HepG2 (cell line): ENCODE data around the gene CLASRP. TPM values are rescaled to one million over a fixed set of nuclear protein-coding genes. Genes with fewer than 3 reads are reported as not detected.

Experiments
- HIC2 ChIP-seq: sonication (generic); formaldehyde crosslinking; IDR thresholded peaks from 2 replicates; pipeline ENCODE4 v1.9.0; 2022; ENCODE audit warnings: low read depth, missing genetic modification reagents
- HNF1A ChIP-seq, 2 experiments: sonication (generic) in 1 of 2; formaldehyde crosslinking in 1 of 2; IDR thresholded peaks; 2 replicates each; pipeline versions ENCODE4 v1.4.0 to v1.6.1; 2016 to 2020; ENCODE audit warnings: borderline replicate concordance in 1 of 2, low read depth in 1 of 2, mild to moderate bottlenecking in 1 of 2, missing genetic modification reagents in 1 of 2
- MAFK ChIP-seq, 2 experiments: IDR thresholded peaks in 1 of 2; conservative IDR thresholded peaks in 1 of 2; 2 replicates each; pipeline ENCODE4 v1.6.1; 2011; ENCODE audit warnings: improper control_type of control experiment in 2 of 2, low read length in 2 of 2
- NFATC3 ChIP-seq: sonication (generic); formaldehyde crosslinking; IDR thresholded peaks from 2 replicates; pipeline ENCODE4 v1.5.1; 2020; ENCODE audit warnings: mild to moderate bottlenecking, missing genetic modification reagents
- PCBP2 ChIP-seq: fragments of 200-400 bp; formaldehyde crosslinking; optimal IDR thresholded peaks from 2 replicates; pipeline ENCODE3; 2018; ENCODE audit warnings: low read length, low read depth; ENCODE audit not compliant: poor library complexity, severe bottlenecking
- PRMT3 ChIP-seq: sonication (generic); formaldehyde crosslinking; IDR thresholded peaks from 2 replicates; pipeline ENCODE4 v1.8.1; 2022; ENCODE audit warnings: low read depth, mild to moderate bottlenecking, moderate library complexity, missing genetic modification reagents, borderline replicate concordance
- SKIL ChIP-seq: sonication (generic); formaldehyde crosslinking; IDR thresholded peaks from 2 replicates; pipeline ENCODE4 v1.8.0; 2022; ENCODE audit warnings: missing genetic modification reagents, mild to moderate bottlenecking, moderate library complexity, borderline replicate concordance
- SMYD3 ChIP-seq: sonication (generic); formaldehyde crosslinking; IDR thresholded peaks from 2 replicates; pipeline ENCODE4 v1.8.1; 2023; ENCODE audit warnings: mild to moderate bottlenecking, missing genetic modification reagents
- ZC3H4 ChIP-seq: sonication (generic); formaldehyde crosslinking; IDR thresholded peaks from 2 replicates; pipeline ENCODE4 v1.4.0; 2020; ENCODE audit warnings: missing genetic modification reagents, borderline replicate concordance
- ZFP82 ChIP-seq: sonication (generic); formaldehyde crosslinking; IDR thresholded peaks from 2 replicates; pipeline ENCODE4 v1.5.1; 2020; ENCODE audit warnings: mild to moderate bottlenecking, missing genetic modification reagents, borderline replicate concordance
- ZFY ChIP-seq: sonication (generic); formaldehyde crosslinking; IDR thresholded peaks from 2 replicates; pipeline ENCODE4 v1.4.0; 2020; ENCODE audit warnings: missing genetic modification reagents
- ZNF225 ChIP-seq: sonication (generic); formaldehyde crosslinking; IDR thresholded peaks from 2 replicates; pipeline ENCODE4 v1.4.0; 2020; ENCODE audit warnings: mild to moderate bottlenecking, missing genetic modification reagents
- ZNF274 ChIP-seq: sonication (generic); formaldehyde crosslinking; IDR thresholded peaks from 2 replicates; pipeline ENCODE4 v1.5.1; 2020; ENCODE audit warnings: mild to moderate bottlenecking, missing genetic modification reagents
- ZNF343 ChIP-seq: sonication (generic); formaldehyde crosslinking; IDR thresholded peaks from 2 replicates; pipeline ENCODE4 v1.4.0; 2020; ENCODE audit warnings: mild to moderate bottlenecking, missing genetic modification reagents
- ZNF451 ChIP-seq: sonication (generic); formaldehyde crosslinking; IDR thresholded peaks from 2 replicates; pipeline ENCODE4 v1.5.0; 2020; ENCODE audit warnings: mild to moderate bottlenecking, missing genetic modification reagents
- ZNF772 ChIP-seq: sonication (generic); formaldehyde crosslinking; IDR thresholded peaks from 2 replicates; pipeline ENCODE4 v1.5.0; 2020; ENCODE audit warnings: mild to moderate bottlenecking, missing genetic modification reagents
- ZNF792 ChIP-seq: IDR thresholded peaks from 2 replicates; pipeline ENCODE4 v1.6.1; 2016
- ZNF839 ChIP-seq: sonication (generic); formaldehyde crosslinking; IDR thresholded peaks from 2 replicates; pipeline ENCODE4 v1.4.0; 2020; ENCODE audit warnings: missing genetic modification reagents, mild to moderate bottlenecking, borderline replicate concordance
- ZNF883 ChIP-seq: sonication (generic); formaldehyde crosslinking; IDR thresholded peaks from 2 replicates; pipeline ENCODE4 v1.5.1; 2020; ENCODE audit warnings: mild to moderate bottlenecking, missing genetic modification reagents; ENCODE audit errors: not compliant biosample characterization
- ZSCAN30 ChIP-seq: sonication (generic); formaldehyde crosslinking; IDR thresholded peaks from 2 replicates; pipeline ENCODE4 v1.5.0; 2020; ENCODE audit warnings: mild to moderate bottlenecking, missing genetic modification reagents
- polyA plus RNA-seq, 8 experiments: library from polyadenylated mRNA; depleted of rRNA in 3 of 8; stranded (reverse) in 7 of 8; unstranded in 1 of 8; fragments of >200 nt; fragmentation: Illumina TruSeq in 4 of 8; extraction: Trizol in 4 of 8; gene quantifications; 2 replicates each; pipeline versions ENCODE4 v1.2.1 to v1.2.3, GENCODE V29; 2011 to 2016; ENCODE audit warnings: low read depth in 4 of 8, missing spikeins in 1 of 8, mixed read lengths in 1 of 8; ENCODE audit not compliant: insufficient read depth in 1 of 8
- total RNA-seq, 5 experiments: library from RNA; depleted of rRNA; stranded (reverse); fragments of >200 nt; fragmentation: Illumina TruSeq; extraction: Trizol; gene quantifications; 2 replicates each; pipeline ENCODE4 v1.2.3, GENCODE V29; 2016; ENCODE audit warnings: low read depth in 1 of 5

CLASRP gene
- total and polyA plus RNA-seq, 2 of the 13 experiments (the other 11 are each of a cell fraction or from before 2014, with no cell fraction given) = 32.0 to 51.4 TPM

GRCh38 chr19:45092747-45093678 lies 54.2 kb downstream of the CLASRP start, which contains the start of gene PPP1R37 (continued):
- TF ChIP-seq SMYD3 (CRISPR knock-in tag) = peak; percentile 40; the same call in 1 of the 2 replicates
- TF ChIP-seq ZFY (CRISPR knock-in tag) = peak; percentile 66; the same call in 1 of the 2 replicates
- TF ChIP-seq ZNF343 (CRISPR knock-in tag) = no peak
- TF ChIP-seq HNF1A (IDR thresholded peaks at IDR 0.05; ENCODE audit: low read depth) = no peak
- peak; percentile 42; the same call in 1 of the 2 replicates for TF ChIP-seq HNF1A (CRISPR knock-in tag; IDR thresholded peaks at IDR 0.05; ENCODE audit: borderline replicate concordance)
- TF ChIP-seq ZNF883 (CRISPR knock-in tag) = no peak
- TF ChIP-seq ZFP82 (CRISPR knock-in tag) = peak; percentile 78; the same call in 1 of the 2 replicates
- peak; percentile 61; the same call in 1 of the 2 replicates for TF ChIP-seq ZNF451 (CRISPR knock-in tag)
- TF ChIP-seq ZNF772 (CRISPR knock-in tag) = peak; percentile 44; the same call in 1 of the 2 replicates
- TF ChIP-seq HIC2 (CRISPR knock-in tag) = no peak
- peak; percentile 54; the same call in 1 of the 2 replicates for TF ChIP-seq SKIL (CRISPR knock-in tag)
- TF ChIP-seq ZNF792 (CRISPR knock-in tag) = 0 out of 2 replicates have a peak, but pooled peaks have one; percentile 32
- no peak for TF ChIP-seq PRMT3
- TF ChIP-seq ZNF839 (CRISPR knock-in tag) = no peak
- TF ChIP-seq PCBP2 = no peak
- TF ChIP-seq MAFK (conservative IDR thresholded peaks at IDR 0.05 in 1 of 2, IDR thresholded peaks at IDR 0.05 in 1 of 2; ENCODE audit: low read length in 2 of 2) = no peak
- TF ChIP-seq NFATC3 (CRISPR knock-in tag) = no peak
- TF ChIP-seq ZC3H4 (CRISPR knock-in tag) = no peak
- TF ChIP-seq ZNF225 = no peak
- no peak; the same call in 1 of the 2 replicates for TF ChIP-seq ZNF274 (CRISPR knock-in tag)
- TF ChIP-seq ZSCAN30 (CRISPR knock-in tag) = 0 out of 2 replicates have a peak, but pooled peaks have one; percentile 67
